Esophagus muscularis mucosa (tissue), 4 donors: ENCODE data around the gene TRPV3. TPM values are rescaled to one million over a fixed set of nuclear protein-coding genes. Genes with fewer than 3 reads are reported as not detected.
A peak's percentile ranks its signal among the peaks of the same experiment; 100 is the strongest.

Experiments
- DNase-seq: peaks from one replicate; pipeline ENCODE4 v3.0.0-alpha.2; 2017; ENCODE audit errors: extremely low spot score
- H3K27ac ChIP-seq, 4 donors: fragments of 200-600 bp; sonication (generic); replicated peaks in 1 of 4; 1 replicate in 3 of 4; 2 replicates in 1 of 4; pipeline ENCODE4 v1.5.1; 2016 to 2019; ENCODE audit warnings: mild to moderate bottlenecking in 1 of 4
- H3K27me3 ChIP-seq, 4 donors: fragments of 200-600 bp; sonication (generic); one replicate each; pipeline versions ENCODE4 v1.5.1 to v1.6.0; 2016 to 2019
- H3K36me3 ChIP-seq, 4 donors: fragments of 200-600 bp; sonication (generic); one replicate each; pipeline ENCODE4 v1.5.1; 2016 to 2019
- H3K4me1 ChIP-seq, 4 donors: fragments of 200-600 bp; sonication (generic); one replicate each; pipeline ENCODE4 v1.5.1; 2016 to 2019
- H3K4me3 ChIP-seq, 4 donors: fragments of 200-600 bp; sonication (generic); 1 replicate in 2 of 4; 2 replicates in 2 of 4; pipeline ENCODE4 v1.5.1; 2016 to 2019; ENCODE audit warnings: mild to moderate bottlenecking in 4 of 4, moderate library complexity in 1 of 4
- H3K9me3 ChIP-seq, 4 donors: fragments of 200-600 bp; sonication (generic); 1 replicate in 3 of 4; 2 replicates in 1 of 4; pipeline ENCODE4 v1.5.1; 2016 to 2019
- CTCF ChIP-seq, 3 experiments: fragments of 200-600 bp in 2 of 3; fragments of 450-650 bp in 1 of 3; sonication (generic) in 2 of 3; IDR thresholded peaks; one replicate each; pipeline ENCODE4 v1.5.1; 2017 to 2019; ENCODE audit warnings: antibody characterized with exemption in 3 of 3, mild to moderate bottlenecking in 2 of 3, moderate library complexity in 1 of 3
- EP300 ChIP-seq: sonication (generic); formaldehyde crosslinking; IDR thresholded peaks from one replicate; pipeline ENCODE4 v1.6.1; 2017; ENCODE audit warnings: antibody characterized with exemption
- POLR2A ChIP-seq: fragments of 450-650 bp; IDR thresholded peaks from one replicate; pipeline ENCODE4 v1.6.1; 2017; ENCODE audit warnings: antibody characterized with exemption, moderate library complexity, mild to moderate bottlenecking, low read depth
- POLR2AphosphoS5 ChIP-seq, 2 donors: sonication (generic); formaldehyde crosslinking; IDR thresholded peaks; one replicate each; pipeline ENCODE4 v1.6.1; 2017; ENCODE audit warnings: antibody characterized with exemption in 2 of 2
- WGBS: methylation state at CpG from one replicate; pipeline ENCODE4 v1.1.5; 2018; 5-methylcytosine and 5-hydroxymethylcytosine counted together
- intact Hi-C: fragments of 100-400 bp; cut with DNase I; formaldehyde crosslinking; loops from one replicate; pipeline ENCODE4 v1.15.1; 2023
- total RNA-seq, 4 donors: library from RNA; depleted of rRNA; stranded (reverse); fragments of >200 nt; gene quantifications; one replicate each; pipeline versions ENCODE4 v1.1.0 to v1.2.1, GENCODE V29; 2016

Gene TRPV3
- under 1 TPM; 0.26 to 0.83 (median 0.45) TPM for total RNA-seq

GRCh38 chr17:3557768-3558583 is at the start of gene TRPV3:
TSS of gene TRPV3 (minus strand) at chr17:3557812. CDS start at chr17:3554850, 2,962 bp downstream.
- Histone ChIP-seq H3K36me3 (no peaks in the 10 kb centered on the region), H3K4me1 (peaks cover 0 to 17% (median 3%) of the 10 kb centered on the region in 4 donors), H3K27me3 (peaks cover 0 to 64% (median 0%) of the 10 kb centered on the region in 4 donors), H3K4me3 (no peak within 1 kb of the TSS), H3K9me3 (no peaks in the 10 kb centered on the region), H3K27ac (no peak within 1 kb of the TSS)
- no peak for TF ChIP-seq CTCF (IDR thresholded peaks at IDR 0.05)
- no peak for TF ChIP-seq POLR2AphosphoS5 (IDR thresholded peaks at IDR 0.05)
- no peak for TF ChIP-seq POLR2A
- TF ChIP-seq EP300, result no peak
- 66% methylated on average over 23 of the region's 23 CpGs for WGBS
- intact Hi-C loops, result no loop called here
- DNase-seq, result peak; percentile 87

- DNase-seq, result no peak
- Histone ChIP-seq H3K4me3 (no peak overlapping the region), H3K9me3 (no peaks in the 10 kb centered on the region), H3K36me3 (peaks cover 12 to 49% (median 35%) of the 10 kb centered on the region in 4 donors), H3K27ac (no peak overlapping the region), H3K4me1 (no peaks in the 10 kb centered on the region), H3K27me3 (no peaks in the 10 kb centered on the region)
- intact Hi-C loops, result no loop called here
- TF ChIP-seq POLR2A, result no peak
- TF ChIP-seq CTCF (IDR thresholded peaks at IDR 0.05), result no peak
- TF ChIP-seq EP300, result no peak
- no peak for TF ChIP-seq POLR2AphosphoS5 (IDR thresholded peaks at IDR 0.05)
- WGBS, result 100% methylated on average over 4 of the region's 4 CpGs
These were observed 46.3 kb upstream of the TRPV3 start for GRCh38 chr17:3603870-3604259.

GRCh38 chr17:3603119-3603869 is 45.7 kb upstream of the TRPV3 start:
- 89% methylated on average over 17 of the region's 17 CpGs for WGBS
- no peak overlapping the region for H3K4me3 ChIP-seq
- TF ChIP-seq POLR2A (no peak), CTCF (IDR thresholded peaks at IDR 0.05) (no peak), POLR2AphosphoS5 (IDR thresholded peaks at IDR 0.05) (no peak), EP300 (no peak)
- peaks cover 6 to 43% (median 30%) of the 10 kb centered on the region in 4 donors for H3K36me3 ChIP-seq
- no peak overlapping the region for H3K27ac ChIP-seq
- intact Hi-C loops, result no loop called here
- no peaks in the 10 kb centered on the region for H3K4me1 ChIP-seq
- H3K27me3 ChIP-seq, result no peaks in the 10 kb centered on the region
- DNase-seq, result no peak
- H3K9me3 ChIP-seq, result no peaks in the 10 kb centered on the region

GRCh38 chr17:3602499-3602898 is 44.9 kb upstream of the TRPV3 start:
- no peaks in the 10 kb centered on the region for H3K4me1 ChIP-seq
- H3K27ac ChIP-seq, result no peak overlapping the region
- DNase-seq, result no peak
- intact Hi-C loops, result no loop called here
- H3K36me3 ChIP-seq, result peaks cover 6 to 39% (median 22%) of the 10 kb centered on the region in 4 donors
- TF ChIP-seq POLR2AphosphoS5 (IDR thresholded peaks at IDR 0.05) (no peak), EP300 (no peak), CTCF (IDR thresholded peaks at IDR 0.05) (peak; percentile 19 to 41 (median 24))
- H3K27me3 ChIP-seq, result no peaks in the 10 kb centered on the region
- H3K4me3 ChIP-seq, result no peak overlapping the region
- 74% methylated on average over 11 of the region's 16 CpGs for WGBS
- H3K9me3 ChIP-seq, result no peaks in the 10 kb centered on the region
